Esophagus (tissue), 2 donors: ENCODE measurements around the gene ADAMTS17. TPM values are rescaled to one million over a fixed set of nuclear protein-coding genes. Genes with fewer than 3 reads are reported as not detected.

ENCODE experiments used
- H3K27ac ChIP-seq, 2 donors: one replicate each; pipeline ENCODE4 v1.5.1; 2013; ENCODE audit warnings: low read depth in 2 of 2, mild to moderate bottlenecking in 2 of 2, inconsistent platforms in 1 of 2, low read length in 1 of 2, moderate library complexity in 1 of 2
- H3K27me3 ChIP-seq, 2 donors: one replicate each; pipeline ENCODE4 v1.6.1; 2013; ENCODE audit warnings: low read length in 2 of 2, control low read depth in 1 of 2, mild to moderate bottlenecking in 1 of 2; ENCODE audit not compliant: insufficient read depth in 2 of 2, control insufficient read depth in 1 of 2
- H3K36me3 ChIP-seq, 2 donors: one replicate each; pipeline ENCODE4 v1.6.1; 2013; ENCODE audit warnings: low read length in 1 of 2; ENCODE audit not compliant: control insufficient read depth in 2 of 2, insufficient read depth in 2 of 2
- H3K4me1 ChIP-seq, 2 donors: one replicate each; pipeline ENCODE4 v1.6.1; 2013; ENCODE audit warnings: low read length in 1 of 2; ENCODE audit not compliant: control insufficient read depth in 2 of 2, insufficient read depth in 2 of 2
- H3K4me3 ChIP-seq, 2 donors: one replicate each; pipeline ENCODE4 v1.5.1; 2013; ENCODE audit warnings: low read length in 2 of 2, mild to moderate bottlenecking in 2 of 2, low read depth in 1 of 2, moderate library complexity in 1 of 2
- H3K9me3 ChIP-seq, 2 donors: one replicate each; pipeline ENCODE4 v1.6.1; 2013; ENCODE audit warnings: mild to moderate bottlenecking in 2 of 2, low read depth in 1 of 2, low read length in 1 of 2, moderate library complexity in 1 of 2; ENCODE audit not compliant: control insufficient read depth in 2 of 2, insufficient read depth in 1 of 2
- WGBS, 2 donors: extraction: QIAGEN DNeasy Blood & Tissue Kit; methylation state at CpG; one replicate each; pipeline ENCODE4 v1.1.7; 2013; 5-methylcytosine and 5-hydroxymethylcytosine counted together
- polyA plus RNA-seq, 2 donors: library from polyadenylated mRNA; stranded (reverse); fragments of 200-250 nt; gene quantifications; one replicate each; pipeline ENCODE4 v1.2.3, GENCODE V29; 2013
- donor health status: healthy with polysubstance abuse.
- donor health status: Bipolar disorder and iron deficiency.

Gene ADAMTS17
- polyA plus RNA-seq, 2 donors: 2.1 to 6.9 TPM

DNA sequence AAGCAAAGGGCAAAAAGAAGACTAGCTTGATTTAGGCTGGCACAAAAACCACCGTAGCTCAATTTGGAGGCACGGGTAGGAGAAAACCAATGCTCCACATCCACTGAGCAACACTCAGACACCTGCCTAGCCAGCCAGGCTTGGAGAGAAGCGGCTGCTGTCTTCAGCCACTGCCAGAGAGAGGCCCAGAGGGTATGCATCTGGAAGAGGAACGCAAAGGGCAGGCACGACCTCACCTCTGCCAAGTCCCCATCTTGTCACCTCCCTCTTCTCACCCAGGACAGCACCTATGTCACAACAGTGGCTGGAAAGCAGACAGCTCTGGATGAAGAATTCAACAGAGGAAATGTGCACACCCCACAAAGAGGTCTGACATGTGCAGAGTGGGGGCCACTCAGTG is 93.5 kb downstream of the ADAMTS17 start:
- H3K4me1 ChIP-seq: peaks cover 3 to 16% of the 10 kb centered on the region in 2 donors
- no peak overlapping the region for H3K27ac ChIP-seq
- peaks cover 0 to 2% of the 10 kb centered on the region in 2 donors for H3K36me3 ChIP-seq
- H3K4me3 ChIP-seq: no peak overlapping the region
- H3K27me3 ChIP-seq: no peaks in the 10 kb centered on the region
- H3K9me3 ChIP-seq: no peaks in the 10 kb centered on the region
- WGBS, 2 donors: 89 to 93% methylated on average over 5 of the region's 5 CpGs

DNA sequence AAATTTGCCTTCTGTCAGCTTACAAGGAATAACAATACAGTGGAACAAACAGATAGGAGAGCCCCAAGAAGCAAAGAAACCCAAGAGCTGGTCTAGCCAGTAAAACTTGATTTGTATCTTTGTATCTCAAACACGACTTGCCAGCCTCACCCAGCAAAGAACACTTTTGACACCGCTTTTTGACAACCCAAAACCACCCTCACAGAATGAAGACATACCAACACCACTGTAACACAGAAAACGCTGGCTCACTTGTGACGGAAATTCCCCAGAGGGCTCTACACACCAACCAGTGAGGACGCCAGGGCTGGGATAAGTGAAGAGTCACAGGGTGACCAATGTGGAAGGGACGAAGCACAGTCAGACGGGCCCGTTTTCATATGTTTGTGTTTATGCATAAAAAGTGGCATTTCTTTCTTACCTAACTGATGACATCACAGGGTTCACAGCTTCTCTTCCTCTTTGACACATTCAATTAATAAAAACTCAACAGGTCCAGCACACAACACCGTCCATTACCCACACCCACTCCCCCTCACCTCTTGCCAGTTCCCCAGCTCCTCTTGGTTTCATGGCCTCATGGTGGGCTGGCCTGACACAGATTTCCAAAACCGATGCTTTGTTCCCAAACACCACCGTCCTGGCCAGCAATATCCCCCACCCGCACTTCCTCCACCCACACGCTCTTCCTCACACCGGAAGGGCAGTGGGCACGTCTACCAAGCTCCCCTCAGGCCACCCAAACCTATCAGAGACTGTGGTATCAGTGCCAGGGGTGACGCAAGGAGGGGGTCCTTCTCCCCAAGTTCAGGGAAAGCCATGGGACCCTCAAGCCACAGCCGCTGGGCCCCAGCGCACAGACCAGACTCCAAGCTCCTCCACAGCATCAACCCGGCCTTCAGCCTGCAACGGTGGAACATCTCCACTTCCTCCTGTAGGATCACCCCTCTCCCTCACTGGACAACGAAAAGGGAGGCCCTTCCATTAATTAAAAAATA is 94.2 kb downstream of the ADAMTS17 start:
- Histone ChIP-seq H3K27ac (peak overlapping the region; percentile 65 to 89), H3K27me3 (no peaks in the 10 kb centered on the region), H3K9me3 (no peaks in the 10 kb centered on the region), H3K4me3 (no peak overlapping the region), H3K4me1 (peaks cover 3 to 16% of the 10 kb centered on the region in 2 donors), H3K36me3 (peaks cover 0 to 2% of the 10 kb centered on the region in 2 donors)
- 75 to 81% methylated on average over 21 of the region's 21 CpGs for WGBS, 2 donors

GRCh38 chr15:100245855-100246254 is 95.9 kb downstream of the ADAMTS17 start:
- 86 to 87% methylated on average over 11 of the region's 11 CpGs for WGBS, 2 donors
- Histone ChIP-seq H3K27ac (no peak overlapping the region), H3K36me3 (no peaks in the 10 kb centered on the region), H3K4me1 (peaks cover 6 to 17% of the 10 kb centered on the region in 2 donors), H3K4me3 (no peak overlapping the region), H3K9me3 (no peaks in the 10 kb centered on the region), H3K27me3 (no peaks in the 10 kb centered on the region)

DNA sequence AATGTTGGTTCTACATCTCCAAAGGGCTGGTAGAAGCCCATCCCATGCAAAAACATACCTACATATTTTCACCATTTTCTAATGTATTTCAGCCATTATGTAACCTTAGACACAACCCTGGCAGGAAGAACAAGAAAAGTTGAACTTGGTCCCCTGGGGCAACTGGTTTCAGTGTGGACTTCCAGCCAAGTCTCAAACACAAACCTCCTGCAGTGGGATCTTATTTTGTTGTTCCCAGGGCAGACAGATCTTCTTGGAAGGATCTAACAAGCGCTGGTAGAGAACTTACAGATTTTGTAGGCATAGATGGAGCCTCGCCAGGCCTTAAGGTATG is 96.3 kb downstream of the ADAMTS17 start:
- Histone ChIP-seq H3K4me1 (peaks cover 6 to 17% of the 10 kb centered on the region in 2 donors), H3K27ac (no peak overlapping the region), H3K27me3 (no peaks in the 10 kb centered on the region), H3K36me3 (no peaks in the 10 kb centered on the region), H3K9me3 (no peaks in the 10 kb centered on the region), H3K4me3 (no peak overlapping the region)
- WGBS, 2 donors: 62 to 76% methylated on average over 2 of the region's 2 CpGs

- H3K27me3 ChIP-seq: no peaks in the 10 kb centered on the region
- peaks cover 6 to 17% of the 10 kb centered on the region in 2 donors for H3K4me1 ChIP-seq
- H3K4me3 ChIP-seq: no peak overlapping the region
- H3K9me3 ChIP-seq: no peaks in the 10 kb centered on the region
- no peaks in the 10 kb centered on the region for H3K36me3 ChIP-seq
- H3K27ac ChIP-seq: no peak overlapping the region
- WGBS, 2 donors: 76% methylated on average over 10 of the region's 10 CpGs
Measured at GRCh38 chr15:100244796-100245486, 96.8 kb downstream of the ADAMTS17 start.

DNA sequence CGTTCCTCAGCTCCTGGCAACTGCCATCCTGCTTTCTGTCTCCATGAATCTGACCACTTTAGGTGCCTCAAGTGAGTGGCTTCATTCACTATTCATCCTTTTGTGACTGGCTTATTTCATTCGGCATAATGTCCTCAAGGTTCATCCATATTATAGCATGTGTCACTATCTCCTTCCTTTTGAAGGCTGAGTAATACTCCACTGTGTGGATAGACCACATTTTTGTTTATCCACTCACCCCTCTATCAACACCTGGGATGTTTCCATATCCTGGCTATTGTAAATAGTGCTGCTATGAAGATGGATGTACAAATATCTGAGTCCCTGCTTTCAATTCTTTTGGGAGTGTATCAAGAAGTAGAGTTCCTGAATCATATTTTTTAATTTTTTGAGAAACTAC is 98.8 kb downstream of the ADAMTS17 start:
- 90 to 95% methylated on average over 2 of the region's 2 CpGs for WGBS, 2 donors
- H3K27me3 ChIP-seq: no peaks in the 10 kb centered on the region
- peaks cover 6 to 17% of the 10 kb centered on the region in 2 donors for H3K4me1 ChIP-seq
- no peak overlapping the region for H3K27ac ChIP-seq
- H3K36me3 ChIP-seq: no peaks in the 10 kb centered on the region
- no peaks in the 10 kb centered on the region for H3K9me3 ChIP-seq
- no peak overlapping the region for H3K4me3 ChIP-seq

DNA sequence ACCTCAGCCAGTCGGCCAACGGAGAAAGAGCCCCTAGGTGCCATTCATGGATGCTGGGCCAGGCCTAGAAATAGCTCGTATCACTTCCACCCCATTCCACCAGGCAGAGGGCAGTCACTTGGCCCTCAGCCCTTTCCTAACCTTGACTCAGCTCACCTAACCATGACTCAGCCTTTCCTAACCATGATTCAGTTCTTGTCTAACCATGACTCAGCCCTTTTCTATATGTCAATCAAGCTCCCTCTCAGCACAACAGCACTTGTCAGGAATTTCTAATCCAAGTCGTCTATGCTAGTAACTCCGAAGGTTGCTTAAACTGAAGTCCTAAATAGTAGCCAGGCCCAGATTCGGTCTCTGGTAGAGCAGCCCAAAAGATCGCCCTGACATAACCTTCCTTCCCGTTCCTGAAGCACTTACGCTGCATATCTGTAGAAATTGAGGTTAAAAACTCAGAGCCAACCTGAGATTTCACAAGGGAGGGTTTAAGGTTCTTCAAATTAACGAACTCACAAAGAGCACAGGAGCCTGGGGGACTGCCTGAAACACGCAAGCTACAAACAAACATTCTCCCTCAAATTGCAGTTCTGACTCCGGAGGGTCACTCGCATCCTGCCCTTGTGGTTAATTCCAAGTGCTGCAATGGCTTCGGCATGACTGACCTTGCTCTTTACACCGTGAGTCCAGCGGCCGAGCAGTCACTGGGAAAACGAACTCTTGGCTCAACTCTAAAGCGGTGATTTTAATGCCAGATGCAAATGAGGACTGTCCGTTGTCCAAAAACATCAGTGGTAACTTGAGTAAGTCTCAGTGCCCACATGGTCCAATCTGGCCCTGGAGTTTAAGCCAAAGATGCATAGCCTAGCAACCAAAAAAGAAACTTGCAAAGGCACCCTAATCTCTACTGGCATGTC is 99.9 kb downstream of the ADAMTS17 start:
- Histone ChIP-seq H3K4me1 (peaks cover 3 to 13% of the 10 kb centered on the region in 2 donors), H3K4me3 (no peak overlapping the region), H3K27ac (no peak overlapping the region), H3K36me3 (no peaks in the 10 kb centered on the region), H3K27me3 (no peaks in the 10 kb centered on the region), H3K9me3 (no peaks in the 10 kb centered on the region)
- 72 to 76% methylated on average over 20 of the region's 20 CpGs for WGBS, 2 donors

- H3K9me3 ChIP-seq: no peaks in the 10 kb centered on the region
- no peak overlapping the region for H3K27ac ChIP-seq
- H3K36me3 ChIP-seq: no peaks in the 10 kb centered on the region
- H3K27me3 ChIP-seq: no peaks in the 10 kb centered on the region
- 84 to 85% methylated on average over 15 of the region's 15 CpGs for WGBS, 2 donors
- H3K4me1 ChIP-seq: peaks cover 3 to 8% of the 10 kb centered on the region in 2 donors
- H3K4me3 ChIP-seq: no peak overlapping the region
Measured at GRCh38 chr15:100236981-100237720, 104.6 kb downstream of the ADAMTS17 start.
